Myocyte (in vitro differentiated cells): ENCODE results near the gene ATP1B2. TPM values are rescaled to one million over a fixed set of nuclear protein-coding genes. Genes with fewer than 3 reads are reported as not detected.
"Not testable (repeated sequence)": the region's sequence is repeated elsewhere in the genome, so short reads cannot be mapped to it uniquely, and the experiment has no call there.

Experiments
- DNase-seq: peaks from one replicate; pipeline ENCODE4 v3.0.0-alpha.2; 2012; ENCODE audit warnings: low read depth
- total RNA-seq: library from RNA; depleted of rRNA; stranded (reverse); fragments of >200 nt; gene quantifications from 2 replicates; pipeline ENCODE4 v1.2.3, GENCODE V29; 2014

The ATP1B2 gene
- total RNA-seq, 1 donor from 2014 or later: not detected

DNA sequence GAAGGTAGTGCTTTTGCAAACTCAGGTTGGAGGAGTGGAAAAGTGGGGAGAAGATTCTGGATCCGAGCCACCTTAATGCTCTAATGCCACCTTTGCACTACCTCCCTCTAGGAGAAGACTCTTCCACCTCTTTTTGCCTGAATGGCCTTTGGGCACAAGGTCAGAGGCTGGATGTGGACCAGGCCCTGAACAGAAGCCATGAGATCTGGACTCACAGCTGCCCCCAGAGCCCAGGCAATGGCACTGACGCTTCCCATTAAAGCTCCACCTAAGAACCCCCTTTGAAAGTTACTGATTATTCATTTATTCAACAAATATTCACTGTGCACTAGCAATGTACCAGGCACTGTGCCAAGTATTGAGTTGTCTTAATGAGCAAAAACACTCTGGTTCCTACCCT lies 17.6 kb upstream of the ATP1B2 start:
- no peak for DNase-seq

DNA sequence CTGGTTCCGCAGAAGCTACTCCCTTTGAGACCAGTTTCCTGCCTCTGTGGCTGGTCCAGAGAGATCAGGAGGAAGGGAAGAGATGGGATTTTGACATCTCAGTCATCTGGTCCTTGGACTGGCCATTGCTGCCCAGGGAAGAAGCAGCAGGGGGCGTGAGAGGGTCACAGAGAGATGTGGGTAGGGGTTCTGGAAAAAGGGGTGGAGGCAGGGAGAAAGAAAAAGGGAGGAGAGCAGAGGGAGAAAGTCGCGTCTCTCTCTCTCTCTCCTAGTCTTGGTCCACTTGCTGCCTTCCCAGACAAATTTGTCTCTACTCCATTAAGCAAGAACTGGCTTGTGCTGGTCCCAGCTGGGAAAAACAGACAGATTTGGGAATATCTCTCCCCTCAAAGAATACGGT lies 16.3 kb upstream of the ATP1B2 start:
- DNase-seq: peak; percentile 62

DNA sequence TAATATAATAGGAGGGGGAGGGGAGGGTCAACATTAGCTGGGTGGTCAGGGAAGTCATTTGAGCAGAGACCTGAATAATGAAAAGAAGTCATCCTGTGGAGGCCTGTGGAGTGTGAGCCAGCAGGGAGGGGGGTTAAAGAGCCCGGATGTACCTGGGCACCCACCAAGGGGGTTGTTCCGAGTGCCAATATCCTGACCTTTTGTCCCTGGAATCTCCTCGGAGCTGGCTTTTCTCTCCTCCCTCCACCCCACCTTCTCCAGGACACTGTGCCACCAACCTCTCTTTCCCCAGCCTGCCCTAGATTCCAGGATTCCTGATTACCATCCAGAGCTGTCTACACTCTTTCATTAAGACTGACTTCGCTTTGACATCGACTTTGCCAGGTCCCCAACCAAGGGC lies 14.6 kb upstream of the ATP1B2 start:
- no peak for DNase-seq

DNA sequence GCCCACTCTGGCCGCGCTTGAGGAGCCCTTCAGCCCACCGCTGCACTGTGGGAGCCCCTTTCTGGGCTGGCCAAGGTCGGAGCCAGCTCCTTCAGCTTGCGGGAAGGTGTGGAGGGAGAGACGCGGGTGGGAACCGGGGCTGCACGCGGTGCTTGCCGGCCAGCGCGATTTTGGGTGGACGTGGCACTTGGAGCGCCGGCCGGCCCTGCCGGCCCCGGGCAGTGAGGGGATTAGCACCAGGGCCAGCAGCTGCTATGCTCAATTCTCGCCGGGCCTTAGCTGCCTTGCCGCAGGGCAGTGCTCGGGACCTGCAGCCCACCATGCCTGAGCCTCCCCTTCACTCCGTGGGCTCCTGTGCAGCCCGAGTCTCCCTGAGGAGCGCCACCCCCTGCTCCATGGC lies 9.9 kb upstream of the ATP1B2 start:
- no peak for DNase-seq

DNA sequence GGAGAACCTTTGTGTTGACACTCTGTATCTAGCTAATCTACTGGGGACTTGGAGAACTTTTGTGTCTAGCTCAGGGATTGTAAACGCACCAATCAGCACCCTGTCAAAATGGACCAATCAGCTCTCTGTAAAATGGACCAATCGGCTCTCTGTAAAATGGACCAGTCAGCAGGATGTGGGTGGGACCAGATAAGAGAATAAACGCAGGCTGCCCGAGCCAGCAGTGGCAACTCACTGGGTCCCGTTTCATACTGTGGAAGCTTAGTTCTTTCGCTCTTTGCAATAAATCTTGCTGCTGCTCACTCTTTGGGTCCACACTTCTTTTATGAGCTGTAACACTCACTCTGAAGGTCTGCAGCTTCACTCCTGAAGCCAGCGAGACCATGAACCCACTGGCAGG lies 9.1 kb upstream of the ATP1B2 start:
- not testable (repeated sequence) for DNase-seq

DNA sequence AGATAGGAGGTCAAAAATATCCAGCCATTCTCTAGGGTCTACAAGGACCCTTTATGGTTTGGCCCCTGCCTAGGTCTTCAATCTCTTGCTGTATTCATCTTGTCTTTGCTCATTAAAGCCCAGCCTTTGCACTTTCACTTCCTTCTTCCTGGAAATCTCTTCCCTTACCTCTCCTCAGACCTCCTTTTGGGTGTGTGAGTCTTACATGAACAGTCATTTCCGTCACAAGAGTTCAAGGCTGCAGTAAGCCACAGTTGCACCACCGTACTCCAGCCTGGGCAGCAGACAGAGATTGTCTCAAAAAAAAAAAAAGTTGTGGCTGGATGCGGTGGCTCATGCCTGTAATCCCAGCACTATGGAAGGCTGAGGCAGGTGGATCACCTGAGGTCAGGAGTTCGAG lies 6.0 kb upstream of the ATP1B2 start:
- no peak for DNase-seq

DNA sequence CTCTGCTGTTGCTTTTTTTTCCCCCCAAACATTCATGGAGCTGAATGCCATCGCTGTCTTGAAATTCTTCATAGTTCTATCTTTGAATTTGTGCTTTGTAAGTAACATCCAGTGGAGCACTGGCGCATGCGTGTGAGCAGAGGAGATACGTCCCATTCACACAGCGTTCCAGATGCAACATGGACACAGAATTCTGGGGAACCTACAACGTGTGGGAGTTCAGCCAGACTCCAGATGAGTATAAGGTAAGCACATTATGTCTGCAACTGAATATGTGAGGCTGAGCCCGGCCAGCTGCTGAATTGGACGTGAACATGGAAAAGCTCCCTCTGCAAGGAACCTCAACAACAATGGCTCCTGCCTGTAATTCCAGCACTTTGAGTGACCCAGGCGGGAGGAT lies 4.3 kb upstream of the ATP1B2 start:
- no peak for DNase-seq

DNA sequence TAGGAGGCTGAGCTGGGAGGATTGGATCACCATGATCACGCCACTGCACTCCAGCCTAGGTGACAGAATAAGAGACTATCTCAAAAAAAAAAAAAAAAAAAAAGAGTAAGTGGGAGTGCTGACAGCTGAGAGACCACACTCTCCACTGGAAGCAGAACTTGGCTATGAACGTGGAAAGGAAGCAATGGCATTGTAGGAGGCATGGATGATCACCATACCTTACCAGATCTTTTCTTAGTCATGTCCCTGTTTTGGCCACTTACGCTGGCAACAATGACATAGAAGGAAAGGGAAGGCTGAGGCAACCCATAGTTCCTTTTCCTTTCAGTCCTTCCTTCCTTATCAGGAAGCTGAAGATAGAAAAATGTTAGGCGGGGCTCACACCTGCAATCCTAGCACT lies 3.7 kb upstream of the ATP1B2 start:
- no peak for DNase-seq

DNA sequence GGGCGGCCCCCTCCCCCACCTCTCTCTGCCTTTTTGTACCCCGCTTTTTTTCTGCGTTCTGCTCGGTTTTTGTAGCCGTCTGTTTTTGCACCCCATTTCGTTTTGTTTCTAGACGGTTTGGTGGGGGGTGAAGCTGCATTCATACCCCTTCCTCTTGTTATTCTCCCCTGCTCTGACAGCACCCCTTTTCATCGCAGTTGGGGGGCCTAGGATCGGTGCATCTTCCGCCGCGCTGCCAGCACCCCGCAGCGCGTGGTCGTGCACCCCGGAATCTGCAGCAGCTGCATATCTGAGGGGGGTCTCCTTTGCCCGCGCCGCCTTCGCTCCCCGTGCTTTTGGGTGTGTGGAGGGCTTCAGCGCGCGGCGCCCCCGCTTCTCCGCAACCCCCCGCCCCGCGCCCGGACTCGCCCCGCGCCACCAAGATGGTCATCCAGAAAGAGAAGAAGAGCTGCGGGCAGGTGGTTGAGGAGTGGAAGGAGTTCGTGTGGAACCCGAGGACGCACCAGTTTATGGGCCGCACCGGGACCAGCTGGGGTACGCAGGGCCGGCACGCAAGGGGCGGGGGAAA lies 455 bp downstream of the ATP1B2 start:
- no peak for DNase-seq

DNA sequence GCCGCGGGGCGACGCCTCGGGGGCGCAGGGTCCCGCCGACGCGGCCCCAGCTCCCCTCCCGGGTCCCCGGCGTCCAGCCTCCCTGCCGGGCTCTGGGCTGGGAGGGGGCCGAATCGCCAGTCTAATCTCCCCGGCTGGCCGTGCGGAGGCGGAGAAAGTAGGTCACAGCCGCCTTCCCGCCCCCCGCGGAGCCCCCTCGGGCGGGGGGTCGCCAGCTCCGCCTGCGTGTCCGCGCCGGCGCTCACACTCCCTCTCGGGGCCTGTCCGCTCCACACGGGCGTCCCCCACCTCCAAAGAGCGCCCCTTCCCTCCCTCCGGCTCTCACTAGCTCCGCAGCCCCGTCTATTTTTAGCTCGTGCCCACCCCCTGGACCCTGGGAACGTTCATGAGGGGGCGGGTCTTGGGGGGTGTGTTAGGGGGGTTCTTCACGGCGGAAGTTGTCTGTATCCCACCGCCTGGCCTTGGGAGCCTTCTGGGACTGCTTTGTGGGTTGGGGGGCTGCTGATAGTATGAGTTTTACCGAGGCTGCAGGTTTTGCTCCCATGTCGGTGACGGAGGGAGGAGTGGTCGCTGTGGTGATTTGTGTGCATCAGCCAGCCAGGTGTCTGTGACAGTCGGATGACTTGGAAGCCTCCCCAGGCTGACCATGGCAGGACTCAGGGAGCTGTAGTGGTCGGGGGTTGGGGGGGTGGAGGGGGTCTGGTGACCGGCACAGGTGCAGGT lies 1.1 kb downstream of the ATP1B2 start:
- DNase-seq: no peak

DNA sequence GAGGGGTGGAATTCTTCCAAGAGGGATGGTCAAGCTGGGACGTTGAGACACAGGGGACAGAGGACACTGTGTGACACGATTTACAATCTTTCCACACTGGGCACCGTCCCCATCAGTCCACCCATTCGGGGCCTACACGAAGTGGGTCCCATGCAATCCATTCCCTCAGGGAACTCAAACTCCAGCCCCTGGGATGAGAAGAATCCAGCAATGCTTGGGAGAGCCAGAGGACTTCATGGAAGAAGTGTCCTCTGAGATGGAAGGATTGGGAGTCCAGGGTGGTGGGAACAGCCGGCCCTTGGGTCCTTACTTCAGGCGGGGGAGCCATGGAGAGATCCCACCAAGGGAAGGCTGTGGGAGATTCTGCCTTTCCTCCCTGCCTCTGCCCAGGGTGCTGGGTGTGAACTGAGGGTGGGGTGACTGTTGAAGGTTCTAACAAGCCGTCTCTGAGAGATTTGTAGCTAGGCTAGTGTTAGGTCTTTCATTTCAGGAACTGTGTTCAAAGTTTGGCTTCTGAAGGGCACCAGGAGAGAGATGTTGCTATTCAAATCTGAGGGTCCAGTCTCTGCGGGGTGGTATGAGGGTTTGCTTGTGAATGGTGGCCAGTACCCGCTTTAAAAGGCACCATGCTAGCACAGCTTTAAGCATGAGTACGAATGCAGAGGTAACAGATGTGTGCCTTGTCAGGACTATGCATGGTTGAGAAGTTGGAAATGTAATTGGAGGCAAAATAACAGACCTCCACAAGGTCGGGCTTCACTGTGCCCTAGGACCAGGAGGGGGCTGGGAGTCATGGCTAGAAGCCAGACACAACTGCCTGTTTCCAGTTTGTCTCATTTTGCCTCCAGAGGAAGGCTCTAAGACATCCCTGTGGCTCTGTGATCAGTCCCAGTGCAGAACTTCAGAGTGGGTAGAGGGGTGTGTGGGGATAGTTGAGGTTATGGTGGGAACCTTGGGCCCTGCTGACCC lies 1.9 kb downstream of the ATP1B2 start:
- no peak for DNase-seq

DNA sequence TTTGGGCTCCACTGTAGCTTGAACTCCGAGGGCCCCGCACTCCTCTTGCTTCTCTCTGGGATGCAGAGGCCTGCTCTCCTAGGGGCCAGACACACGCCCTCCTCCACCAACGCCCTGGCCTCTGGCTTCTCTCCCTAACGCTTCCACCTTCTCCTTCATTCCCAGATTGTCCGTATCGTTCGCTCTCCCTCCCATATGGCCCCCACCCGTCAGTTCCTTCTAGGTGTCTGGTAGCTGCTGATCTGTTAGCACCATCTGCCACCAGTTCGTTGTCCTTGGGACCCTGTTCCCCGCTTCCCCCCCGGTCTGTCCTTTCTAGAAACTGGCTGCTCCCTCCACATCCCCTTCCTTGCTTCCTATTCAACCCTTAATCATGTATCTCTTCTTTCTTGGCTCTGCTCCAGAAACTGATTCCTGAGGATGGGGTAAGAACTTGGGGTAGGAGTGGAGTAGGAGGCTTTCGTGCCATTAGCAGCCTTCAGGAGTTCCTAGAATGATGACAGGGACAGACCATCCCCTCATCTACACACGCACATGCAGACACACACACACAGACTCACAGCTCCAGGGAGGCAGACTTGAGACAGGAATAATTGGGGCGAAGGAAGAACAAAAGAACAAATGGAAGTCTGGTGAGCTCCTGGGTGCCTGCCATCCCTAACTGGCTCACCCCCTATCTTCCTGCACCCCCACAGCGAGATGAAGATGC lies 4.3 kb downstream of the ATP1B2 start:
- no peak for DNase-seq

DNA sequence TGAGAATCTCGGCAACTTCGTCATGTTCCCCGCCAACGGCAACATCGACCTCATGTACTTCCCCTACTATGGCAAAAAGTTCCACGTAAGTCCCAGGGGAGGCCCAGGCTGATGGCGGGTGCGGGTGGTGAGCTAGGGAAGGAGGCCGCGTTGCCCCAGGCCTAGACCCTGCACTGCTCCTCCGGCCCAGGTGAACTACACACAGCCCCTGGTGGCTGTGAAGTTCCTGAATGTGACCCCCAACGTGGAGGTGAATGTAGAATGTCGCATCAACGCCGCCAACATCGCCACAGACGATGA lies 4.8 kb downstream of the ATP1B2 start:
- DNase-seq: no peak

DNA sequence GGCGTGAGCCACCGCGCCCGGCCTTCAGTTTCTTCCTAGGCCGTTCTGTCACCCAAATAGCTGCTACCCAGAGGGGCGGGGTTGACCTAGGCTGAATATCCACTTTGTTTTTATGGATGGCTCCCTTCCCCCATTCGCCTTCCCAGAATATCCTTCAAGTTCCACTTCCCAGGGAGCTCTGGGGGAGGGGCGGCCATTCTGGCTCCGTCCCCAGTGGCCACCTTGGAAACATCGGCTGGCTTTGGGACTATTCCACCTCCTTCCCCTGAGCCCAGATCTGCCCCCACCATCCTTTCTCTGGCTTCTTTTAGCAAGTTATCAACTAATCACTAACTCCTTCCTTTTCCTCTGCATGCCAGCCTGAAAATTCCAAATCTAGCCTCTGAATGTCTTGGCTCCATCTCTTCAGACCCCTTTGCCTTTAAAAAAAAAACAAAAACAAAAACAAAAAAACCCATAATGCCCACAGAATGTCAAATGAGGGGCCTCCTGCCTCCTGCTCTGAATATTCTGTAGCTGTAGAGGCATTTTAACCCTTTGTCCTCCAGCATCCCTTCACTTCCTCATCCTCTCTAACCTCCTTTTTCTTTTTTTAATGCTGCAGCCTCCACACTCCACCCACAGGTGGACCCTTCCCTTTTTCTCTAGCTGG lies 6.4 kb downstream of the ATP1B2 start:
- no peak for DNase-seq

DNA sequence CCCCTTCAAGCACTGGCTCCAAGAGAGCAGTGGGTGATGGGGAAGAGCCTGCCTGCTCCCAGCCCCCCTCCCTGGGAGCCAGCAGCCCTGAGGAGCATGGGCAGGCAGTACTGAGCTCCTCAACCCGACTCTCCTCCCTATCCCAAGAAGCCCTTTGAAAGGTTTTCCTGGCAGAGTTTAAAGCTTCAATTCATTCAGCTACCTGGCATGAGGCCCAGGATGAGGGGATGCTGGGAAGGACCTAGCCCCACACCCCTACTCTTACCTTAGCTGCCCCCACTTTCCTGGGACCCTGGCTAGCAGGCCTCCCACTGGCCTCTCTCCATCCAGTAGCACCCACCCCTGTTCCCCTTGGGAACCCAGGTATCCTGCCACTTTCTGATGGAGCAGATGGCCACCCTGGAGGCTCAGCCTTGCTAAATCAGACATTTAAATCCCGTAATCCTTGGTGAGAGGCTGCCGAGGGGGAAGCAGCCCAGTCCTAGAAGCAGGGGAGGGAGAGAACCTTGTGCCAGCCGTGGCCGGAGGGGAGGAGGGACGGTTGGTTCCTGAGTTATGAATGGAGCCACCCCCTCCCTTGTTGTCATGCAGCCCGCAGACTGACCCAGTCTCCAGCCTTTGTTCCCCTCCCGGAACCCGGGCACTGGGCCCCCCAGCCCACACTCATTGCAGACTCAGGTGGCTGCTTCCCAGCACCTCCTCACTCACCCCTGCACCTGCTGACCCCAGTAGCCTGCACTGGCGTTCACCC lies 17.1 kb downstream of the ATP1B2 start:
- DNase-seq: no peak

DNA sequence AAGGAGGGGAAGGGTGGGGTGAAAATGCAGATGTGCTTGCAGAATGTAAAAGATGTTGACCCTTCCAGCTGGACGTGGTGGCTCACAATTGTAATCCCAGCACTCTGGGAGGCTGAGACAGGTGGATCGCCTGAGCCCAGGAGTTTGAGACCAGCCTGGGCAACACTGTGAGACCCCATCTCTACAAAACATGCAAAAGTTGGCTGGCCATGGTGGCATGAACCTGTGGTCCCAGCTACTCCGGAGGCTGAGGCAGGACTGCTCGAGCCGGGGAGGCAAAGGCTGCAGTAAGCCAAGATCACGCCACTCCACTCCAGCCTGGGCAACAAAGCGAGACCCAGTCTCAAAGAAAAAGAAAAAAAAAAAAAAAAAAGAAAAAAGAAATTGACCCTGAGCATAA lies 17.8 kb downstream of the ATP1B2 start:
- DNase-seq: no peak

DNA sequence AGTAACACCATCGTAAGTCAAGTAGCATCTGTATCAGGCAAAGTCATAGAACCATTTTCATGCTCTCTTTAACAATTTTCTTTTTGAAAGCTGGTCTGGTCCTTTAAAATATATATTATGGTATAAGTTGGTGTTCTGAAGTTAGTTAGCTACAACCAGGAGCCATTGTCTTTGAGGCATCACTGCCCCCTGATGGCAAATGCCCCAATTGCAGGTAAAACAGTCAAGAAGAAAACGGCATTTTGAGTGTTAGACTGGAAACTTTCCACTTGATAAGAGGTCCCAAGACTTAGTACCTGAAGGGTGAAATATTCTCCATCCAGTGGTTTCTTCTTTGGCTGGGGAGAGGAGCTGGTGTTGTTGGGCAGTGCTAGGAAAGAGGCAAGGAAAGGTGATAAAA lies 22.5 kb downstream of the ATP1B2 start:
- no peak for DNase-seq

DNA sequence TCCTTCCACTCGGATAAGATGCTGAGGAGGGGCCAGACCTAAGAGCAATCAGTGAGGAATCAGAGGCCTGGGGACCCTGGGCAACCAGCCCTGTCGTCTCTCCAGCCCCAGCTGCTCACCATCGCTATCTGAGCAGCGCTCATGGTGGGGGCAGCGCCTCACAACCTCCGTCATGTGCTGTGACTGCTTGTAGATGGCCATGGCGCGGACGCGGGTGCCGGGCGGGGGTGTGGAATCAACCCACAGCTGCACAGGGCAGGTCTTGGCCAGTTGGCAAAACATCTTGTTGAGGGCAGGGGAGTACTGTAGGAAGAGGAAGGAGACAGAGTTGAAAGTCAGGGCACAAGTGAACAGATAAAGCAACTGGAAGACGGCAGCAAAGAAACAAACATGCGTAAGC lies 24.2 kb downstream of the ATP1B2 start:
- DNase-seq: no peak

DNA sequence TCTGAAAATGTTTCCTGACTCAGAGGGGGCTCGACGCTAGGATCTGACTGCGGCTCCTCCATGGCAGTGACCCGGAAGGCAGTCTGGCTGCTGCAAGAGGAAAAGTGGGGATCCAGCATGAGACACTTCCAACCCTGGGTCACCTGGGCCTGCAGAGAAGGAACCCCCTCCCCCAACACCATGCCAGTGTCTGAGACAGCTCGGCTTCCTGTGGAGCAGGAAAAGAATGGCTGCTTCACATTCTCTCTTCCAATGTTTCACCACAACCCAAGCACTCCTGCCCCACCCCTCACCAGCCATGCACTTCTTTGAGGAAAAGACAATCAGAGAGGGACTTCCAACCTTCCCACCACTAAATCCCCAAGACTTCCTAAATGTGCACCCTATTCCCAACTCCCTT lies 25.8 kb downstream of the ATP1B2 start:
- DNase-seq: peak; percentile 13

DNA sequence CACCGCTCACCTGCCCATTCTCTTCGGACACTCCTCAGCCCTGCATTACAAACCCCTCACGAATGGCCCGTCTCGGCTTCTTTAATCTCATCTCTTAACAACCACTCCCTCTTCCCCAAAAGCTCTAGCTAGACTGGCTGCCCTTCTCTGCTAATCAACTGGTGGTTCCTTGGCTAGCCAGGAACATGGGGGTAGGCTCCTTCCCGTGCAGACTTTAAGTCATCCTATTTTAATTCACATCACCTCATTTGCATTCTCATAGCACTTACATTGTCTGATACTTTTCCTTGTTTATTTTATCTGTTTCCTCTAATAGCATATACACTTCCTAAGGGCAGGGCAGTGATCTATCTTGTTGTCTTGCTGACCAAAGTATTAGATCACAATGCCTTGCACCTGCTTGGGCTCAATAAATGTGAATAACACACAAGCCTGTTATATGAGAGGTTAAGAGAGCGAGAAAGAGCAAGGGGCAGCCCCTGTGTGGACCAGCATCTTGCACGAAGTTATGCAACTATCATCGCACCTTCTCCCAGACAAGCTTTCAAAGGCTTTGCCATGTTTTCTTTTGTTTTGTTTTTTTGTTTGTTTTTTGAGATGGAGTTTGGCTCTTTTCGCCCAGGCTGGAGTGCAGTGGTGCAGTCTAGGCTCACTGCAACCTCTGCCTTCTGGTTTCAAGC lies 26.8 kb downstream of the ATP1B2 start:
- no peak for DNase-seq
